Esophagus squamous epithelium (tissue), 5 donors: ENCODE measurements around the gene ZNF644. TPM values are rescaled to one million over a fixed set of nuclear protein-coding genes. Genes with fewer than 3 reads are reported as not detected.
"Not testable (repeated sequence)": the region's sequence is repeated elsewhere in the genome, so short reads cannot be mapped to it uniquely, and the experiment has no call there.

Experiments
- DNase-seq: peaks from one replicate; lab custom pipeline; 2025; lab: John Stamatoyannopoulos, UW
- H3K27ac ChIP-seq, 4 donors: fragments of 200-600 bp; sonication (generic); one replicate each; pipeline ENCODE4 v1.5.1; 2016 to 2019; ENCODE audit warnings: mild to moderate bottlenecking in 1 of 4
- H3K27me3 ChIP-seq, 4 donors: fragments of 200-600 bp; sonication (generic); 1 replicate in 3 of 4; 2 replicates in 1 of 4; pipeline versions ENCODE4 v1.5.1 to v1.6.0; 2017 to 2021; ENCODE audit warnings: antibody characterized with exemption in 1 of 4
- H3K36me3 ChIP-seq, 3 donors: fragments of 200-600 bp; sonication (generic); one replicate each; pipeline ENCODE4 v1.5.1; 2016 to 2019
- H3K4me1 ChIP-seq, 3 donors: fragments of 200-600 bp; sonication (generic); one replicate each; pipeline ENCODE4 v1.5.1; 2017 to 2019
- H3K4me3 ChIP-seq, 4 donors: fragments of 200-600 bp; sonication (generic); 1 replicate in 3 of 4; 2 replicates in 1 of 4; pipeline ENCODE4 v1.5.1; 2016 to 2019; ENCODE audit warnings: mild to moderate bottlenecking in 2 of 4, moderate library complexity in 1 of 4
- H3K9me3 ChIP-seq, 3 donors: fragments of 200-600 bp; sonication (generic); one replicate each; pipeline ENCODE4 v1.5.1; 2016 to 2019
- CTCF ChIP-seq, 6 experiments: fragments of 450-650 bp in 4 of 6; fragments of 200-600 bp in 2 of 6; sonication (generic) in 2 of 6; IDR thresholded peaks; one replicate each; pipeline ENCODE4 v1.5.1; 2016 to 2019; ENCODE audit warnings: antibody characterized with exemption in 6 of 6, mild to moderate bottlenecking in 4 of 6, moderate library complexity in 4 of 6
- POLR2A ChIP-seq, 4 donors: fragments of 450-650 bp; IDR thresholded peaks; one replicate each; pipeline ENCODE4 v1.6.1; 2017; ENCODE audit warnings: antibody characterized with exemption in 4 of 4, mild to moderate bottlenecking in 4 of 4, moderate library complexity in 3 of 4
- WGBS, 2 donors: methylation state at CpG; one replicate each; pipeline ENCODE4 v1.1.5; 2018; 5-methylcytosine and 5-hydroxymethylcytosine counted together
- intact Hi-C: fragments of 100-400 bp; cut with DNase I; formaldehyde crosslinking; loops from one replicate; pipeline ENCODE4 v1.15.0; 2022
- total RNA-seq, 4 donors: library from RNA; depleted of rRNA; stranded (reverse); fragments of >200 nt; gene quantifications; one replicate each; pipeline ENCODE4 v1.1.0, GENCODE V29; 2016
- donor health status: DM: yes; HTN: yes; CAD: no.

Gene ZNF644
- total RNA-seq, 4 donors from 2014 or later: 19.6 to 51.3 (median 31.5) TPM

GRCh38 chr1:91046766-91047165, 24.9 kb upstream of the ZNF644 start:
- intact Hi-C loops: no loop called here
- WGBS, 2 donors: 83 to 86% methylated on average over 2 of the region's 2 CpGs

GRCh38 chr1:91045284-91045683, 23.4 kb upstream of the ZNF644 start:
- no peaks in the 10 kb centered on the region for H3K36me3 ChIP-seq
- no peaks in the 10 kb centered on the region for H3K27me3 ChIP-seq
- WGBS, 2 donors: 67 to 74% methylated on average over 1 of the region's 1 CpG
- H3K9me3 ChIP-seq: peaks cover 0 to 14% (median 4%) of the 10 kb centered on the region in 3 donors
- H3K27ac ChIP-seq: no peak overlapping the region
- DNase-seq: no peak
- no peak for TF ChIP-seq CTCF (IDR thresholded peaks at IDR 0.05)
- no peak for TF ChIP-seq POLR2A (IDR thresholded peaks at IDR 0.05)
- intact Hi-C loops: no loop called here
- no peak overlapping the region for H3K4me3 ChIP-seq
- H3K4me1 ChIP-seq: no peaks in the 10 kb centered on the region

More at GRCh38 chr1:91046766-91047165, 24.9 kb upstream of the ZNF644 start:
- Histone ChIP-seq H3K27ac (no peak overlapping the region), H3K27me3 (no peaks in the 10 kb centered on the region), H3K4me1 (no peaks in the 10 kb centered on the region), H3K36me3 (no peaks in the 10 kb centered on the region), H3K4me3 (no peak overlapping the region), H3K9me3 (peaks cover 0 to 12% (median 4%) of the 10 kb centered on the region in 3 donors)
- TF ChIP-seq CTCF (IDR thresholded peaks at IDR 0.05): no peak
- no peak for TF ChIP-seq POLR2A (IDR thresholded peaks at IDR 0.05)
- DNase-seq: no peak

DNA sequence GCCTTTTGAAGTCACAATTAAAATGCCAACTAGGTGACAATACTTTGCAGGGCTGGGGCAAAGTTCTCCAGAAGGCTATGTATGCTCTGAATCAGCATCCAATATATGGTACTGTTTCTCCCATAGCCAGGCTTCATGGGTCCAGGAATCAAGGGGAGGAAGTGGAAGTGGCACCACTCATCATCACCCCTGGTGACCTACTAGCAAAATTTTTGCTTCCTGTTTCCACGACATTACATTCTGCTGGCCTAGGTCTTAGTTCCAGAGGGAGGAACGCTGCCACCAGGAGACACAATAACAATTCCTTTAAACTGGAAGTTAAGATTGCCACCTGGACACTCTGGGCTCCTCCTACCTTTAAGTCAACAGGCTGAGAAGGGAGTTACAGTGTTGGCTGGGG, 22.9 kb upstream of the ZNF644 start:
- intact Hi-C loops, DNase-seq, H3K4me3 ChIP-seq, H3K36me3 ChIP-seq, H3K27me3 ChIP-seq, H3K4me1 ChIP-seq, H3K27ac ChIP-seq: not testable (repeated sequence)
- peaks cover 0 to 14% (median 4%) of the 10 kb centered on the region in 3 donors for H3K9me3 ChIP-seq
- WGBS, 2 donors: 56% methylated on average over 1 of the region's 2 CpGs; no CpG with 5 or more reads in 1 of the 2 donors

- H3K4me1 ChIP-seq, H3K27ac ChIP-seq, H3K27me3 ChIP-seq, H3K4me3 ChIP-seq, H3K36me3 ChIP-seq, intact Hi-C loops, DNase-seq: not testable (repeated sequence)
- 53 to 62% methylated on average over 2 of the region's 2 CpGs for WGBS, 2 donors
- H3K9me3 ChIP-seq: peaks cover 0 to 14% (median 4%) of the 10 kb centered on the region in 3 donors
Measured at GRCh38 chr1:91042372-91042771, 20.5 kb upstream of the ZNF644 start.

- Histone ChIP-seq H3K4me3 (no peak overlapping the region), H3K36me3 (no peaks in the 10 kb centered on the region), H3K27me3 (no peaks in the 10 kb centered on the region), H3K9me3 (peaks cover 0 to 14% (median 4%) of the 10 kb centered on the region in 3 donors), H3K4me1 (no peaks in the 10 kb centered on the region), H3K27ac (no peak overlapping the region)
- TF ChIP-seq CTCF (IDR thresholded peaks at IDR 0.05): no peak
- no peak for TF ChIP-seq POLR2A (IDR thresholded peaks at IDR 0.05)
- no peak for DNase-seq
- 80 to 84% methylated on average over 5 of the region's 5 CpGs for WGBS, 2 donors
- intact Hi-C loops: no loop called here
Measured at GRCh38 chr1:91038582-91038981, 16.7 kb upstream of the ZNF644 start.

DNA sequence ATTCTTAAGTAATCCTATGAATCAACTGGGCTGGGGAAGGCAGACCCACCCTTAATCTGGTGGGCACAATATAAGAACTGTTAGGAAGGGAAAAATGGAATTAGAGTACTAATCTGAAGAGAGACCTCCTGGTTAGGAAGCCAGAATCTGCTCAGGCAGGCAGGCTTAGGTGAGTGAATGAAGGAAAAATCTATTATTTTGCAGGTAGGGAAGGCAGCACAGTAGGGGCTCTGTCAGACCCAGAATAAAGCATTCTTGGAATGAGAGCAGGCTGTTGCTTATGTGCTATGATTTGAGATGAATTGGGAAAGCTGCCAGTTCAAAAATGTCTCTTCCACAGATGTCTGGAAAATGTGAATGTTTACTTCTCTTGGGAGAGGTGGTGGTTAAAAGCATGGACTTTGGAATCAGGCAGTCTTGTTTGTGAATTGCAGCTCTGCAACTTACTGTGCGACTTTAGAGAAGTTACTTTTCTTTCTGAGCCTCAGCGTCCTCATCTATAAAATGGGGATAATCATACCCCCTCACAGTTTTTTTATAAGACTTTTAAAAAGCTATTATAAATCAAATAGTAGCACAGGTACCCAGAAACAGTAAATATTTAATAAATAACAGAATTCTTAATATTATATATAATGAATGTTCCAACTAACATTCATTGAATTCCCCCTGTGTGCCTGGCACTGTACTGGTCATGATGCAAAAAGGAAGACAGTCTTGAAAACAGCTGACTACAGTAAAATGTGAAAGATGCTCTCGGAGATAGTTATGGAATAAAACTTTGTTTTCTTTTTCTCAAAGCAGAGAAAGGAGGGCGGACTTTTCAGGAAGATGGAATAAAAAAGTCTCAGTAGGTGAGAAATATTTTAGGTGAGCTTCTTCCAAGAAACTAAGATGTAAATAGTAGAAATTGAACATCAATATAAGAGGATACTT, 15.3 kb upstream of the ZNF644 start:
- no peak overlapping the region for H3K27ac ChIP-seq
- WGBS, 2 donors: 73 to 75% methylated on average over 4 of the region's 4 CpGs
- peaks cover 0 to 6% (median under 1%) of the 10 kb centered on the region in 3 donors for H3K9me3 ChIP-seq
- peaks cover 0 to 7% (median 0%) of the 10 kb centered on the region in 4 donors for H3K27me3 ChIP-seq
- no peak for DNase-seq
- H3K36me3 ChIP-seq: no peaks in the 10 kb centered on the region
- no peak overlapping the region for H3K4me3 ChIP-seq
- H3K4me1 ChIP-seq: no peaks in the 10 kb centered on the region
- TF ChIP-seq POLR2A (IDR thresholded peaks at IDR 0.05) (no peak), CTCF (IDR thresholded peaks at IDR 0.05) (no peak)
- intact Hi-C loops: no loop called here
